SU-DHL-6 (cell line): ENCODE data around the gene RIBC1.

Experiments
- EZH2phosphoT487 ChIP-seq: fragments of 200-600 bp; sonication (generic), shearing (Covaris generic); conservative IDR thresholded peaks from 2 replicates; pipeline ENCODE4 v1.6.1; 2018; ENCODE audit warnings: mild to moderate bottlenecking, antibody characterized with exemption, low read length, moderate library complexity, mixed read lengths
- TF ChIP-seq, protein P1 (sequence below): fragments of 200-600 bp; sonication (generic); IDR thresholded peaks from one replicate; pipeline ENCODE4 v1.5.1; 2017; ENCODE audit warnings: antibody characterized with exemption, mild to moderate bottlenecking, low read length, moderate library complexity; ENCODE audit not compliant: insufficient read depth, poor library complexity, severe bottlenecking

DNA sequence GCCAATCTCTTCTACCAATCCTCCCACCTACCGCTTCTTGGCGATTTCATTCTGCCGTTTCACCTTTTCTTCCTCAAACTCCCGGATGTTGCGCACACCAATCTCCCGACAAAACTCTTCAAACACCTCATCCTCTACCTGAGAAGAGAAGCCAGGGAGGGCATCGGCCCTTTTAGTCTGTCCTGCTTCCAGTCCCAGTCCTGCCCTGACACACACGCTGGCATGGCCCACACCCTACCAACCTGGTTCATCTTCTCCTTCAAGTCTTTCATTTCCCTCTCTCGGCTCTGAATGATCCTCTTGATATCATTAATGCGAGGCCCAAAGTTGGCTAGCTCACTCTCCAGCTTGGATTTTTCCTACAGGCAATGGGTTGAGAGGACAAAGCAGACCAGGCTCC, 19.1 kb upstream of the RIBC1 start:
- TF ChIP-seq, protein P1, sequence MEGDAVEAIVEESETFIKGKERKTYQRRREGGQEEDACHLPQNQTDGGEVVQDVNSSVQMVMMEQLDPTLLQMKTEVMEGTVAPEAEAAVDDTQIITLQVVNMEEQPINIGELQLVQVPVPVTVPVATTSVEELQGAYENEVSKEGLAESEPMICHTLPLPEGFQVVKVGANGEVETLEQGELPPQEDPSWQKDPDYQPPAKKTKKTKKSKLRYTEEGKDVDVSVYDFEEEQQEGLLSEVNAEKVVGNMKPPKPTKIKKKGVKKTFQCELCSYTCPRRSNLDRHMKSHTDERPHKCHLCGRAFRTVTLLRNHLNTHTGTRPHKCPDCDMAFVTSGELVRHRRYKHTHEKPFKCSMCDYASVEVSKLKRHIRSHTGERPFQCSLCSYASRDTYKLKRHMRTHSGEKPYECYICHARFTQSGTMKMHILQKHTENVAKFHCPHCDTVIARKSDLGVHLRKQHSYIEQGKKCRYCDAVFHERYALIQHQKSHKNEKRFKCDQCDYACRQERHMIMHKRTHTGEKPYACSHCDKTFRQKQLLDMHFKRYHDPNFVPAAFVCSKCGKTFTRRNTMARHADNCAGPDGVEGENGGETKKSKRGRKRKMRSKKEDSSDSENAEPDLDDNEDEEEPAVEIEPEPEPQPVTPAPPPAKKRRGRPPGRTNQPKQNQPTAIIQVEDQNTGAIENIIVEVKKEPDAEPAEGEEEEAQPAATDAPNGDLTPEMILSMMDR = no peak
- TF ChIP-seq EZH2phosphoT487 = no peak
